Measurements from ENCODE around the gene C1orf122. TPM values are rescaled to one million over a fixed set of nuclear protein-coding genes. Genes with fewer than 3 reads are reported as not detected.

The C1orf122 gene
- polyA plus RNA-seq, 1 of the 3 experiments (the other 2 are of a cell fraction): 75.3 TPM

DNA sequence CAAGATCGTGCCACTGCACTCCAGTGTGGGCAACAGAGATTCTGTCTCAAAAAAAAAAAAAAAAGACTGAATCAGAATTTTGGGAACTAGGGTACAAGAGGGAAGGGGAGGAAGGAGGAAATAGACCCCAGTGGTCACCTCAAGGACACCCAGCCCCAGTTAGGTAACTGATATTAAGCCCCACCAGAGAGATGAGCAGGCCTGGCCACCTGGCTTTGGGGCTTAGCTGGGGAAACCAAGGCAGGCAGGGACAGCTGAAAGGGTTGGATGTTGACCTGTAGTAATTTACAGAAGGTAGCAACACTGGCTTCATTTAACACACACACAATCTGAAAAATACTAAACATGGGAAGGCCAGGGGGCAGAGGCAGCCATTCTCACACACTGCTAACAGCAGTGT is 5.2 kb upstream of the C1orf122 start:
- WGBS (ENCODE audit: low lambda C conversion rate): 95% methylated on average over 1 of the region's 1 CpG
- Histone ChIP-seq H3K79me2 (ENCODE audit: insufficient read depth) (peaks cover 23% of the 10 kb centered on the region), H3K9me3 (no peaks in the 10 kb centered on the region), H3K27me3 (ENCODE audit: insufficient read depth) (no peaks in the 10 kb centered on the region), H4K20me1 (ENCODE audit: insufficient read depth) (peaks cover 34% of the 10 kb centered on the region), H3K9me2 (no peaks in the 10 kb centered on the region), H2AFZ (ENCODE audit: low read depth) (no peak overlapping the region), H3K4me3 (ENCODE audit: low read depth in 2 of 2, low read length in 1 of 2) (no peak overlapping the region), H3F3A (replicated peaks; ENCODE audit: insufficient read depth) (peaks cover 20% of the 10 kb centered on the region), H3K4me2 (no peak overlapping the region), H3K36me3 (replicated peaks in 1 of 2; ENCODE audit: control insufficient read depth in 1 of 2, insufficient read depth in 2 of 2, low read length in 1 of 2) (peaks cover 46 to 51% of the 10 kb centered on the region in 2 experiments), H3K9ac (no peak overlapping the region), H3K27ac (ENCODE audit: low read depth in 2 of 2, low read length in 1 of 2) (no peak overlapping the region), H3K4me1 (ENCODE audit: control insufficient read depth in 1 of 2, insufficient read depth in 2 of 2, low read depth in 1 of 2, low read length in 1 of 2) (peaks cover 5 to 11% of the 10 kb centered on the region in 2 experiments)
- ChIA-PET POLR2A (no interaction called here), CTCF (no interaction called here)
- no peak for DNase-seq
- no peak for TF ChIP-seq EP300 (IDR thresholded peaks at IDR 0.05; ENCODE audit: borderline replicate concordance in 1 of 2, low read depth in 1 of 2, low read length in 1 of 2)
- TF ChIP-seq POLR2AphosphoS5 (IDR thresholded peaks at IDR 0.05; ENCODE audit: low read depth, low read length): no peak
- TF ChIP-seq, protein P1, sequence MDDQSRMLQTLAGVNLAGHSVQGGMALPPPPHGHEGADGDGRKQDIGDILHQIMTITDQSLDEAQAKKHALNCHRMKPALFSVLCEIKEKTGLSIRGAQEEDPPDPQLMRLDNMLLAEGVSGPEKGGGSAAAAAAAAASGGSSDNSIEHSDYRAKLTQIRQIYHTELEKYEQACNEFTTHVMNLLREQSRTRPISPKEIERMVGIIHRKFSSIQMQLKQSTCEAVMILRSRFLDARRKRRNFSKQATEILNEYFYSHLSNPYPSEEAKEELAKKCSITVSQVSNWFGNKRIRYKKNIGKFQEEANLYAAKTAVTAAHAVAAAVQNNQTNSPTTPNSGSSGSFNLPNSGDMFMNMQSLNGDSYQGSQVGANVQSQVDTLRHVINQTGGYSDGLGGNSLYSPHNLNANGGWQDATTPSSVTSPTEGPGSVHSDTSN (IDR thresholded peaks at IDR 0.05): no peak
- TF ChIP-seq ELF1 (IDR thresholded peaks at IDR 0.05): no peak
- no peak for TF ChIP-seq CHD2 (IDR thresholded peaks at IDR 0.05; ENCODE audit: low read length, partially characterized antibody)
- TF ChIP-seq GABPA (IDR thresholded peaks at IDR 0.05; ENCODE audit: low read depth): no peak
- TF ChIP-seq YY1 (IDR thresholded peaks at IDR 0.05; ENCODE audit: low read depth): no peak
- TF ChIP-seq, protein P2, sequence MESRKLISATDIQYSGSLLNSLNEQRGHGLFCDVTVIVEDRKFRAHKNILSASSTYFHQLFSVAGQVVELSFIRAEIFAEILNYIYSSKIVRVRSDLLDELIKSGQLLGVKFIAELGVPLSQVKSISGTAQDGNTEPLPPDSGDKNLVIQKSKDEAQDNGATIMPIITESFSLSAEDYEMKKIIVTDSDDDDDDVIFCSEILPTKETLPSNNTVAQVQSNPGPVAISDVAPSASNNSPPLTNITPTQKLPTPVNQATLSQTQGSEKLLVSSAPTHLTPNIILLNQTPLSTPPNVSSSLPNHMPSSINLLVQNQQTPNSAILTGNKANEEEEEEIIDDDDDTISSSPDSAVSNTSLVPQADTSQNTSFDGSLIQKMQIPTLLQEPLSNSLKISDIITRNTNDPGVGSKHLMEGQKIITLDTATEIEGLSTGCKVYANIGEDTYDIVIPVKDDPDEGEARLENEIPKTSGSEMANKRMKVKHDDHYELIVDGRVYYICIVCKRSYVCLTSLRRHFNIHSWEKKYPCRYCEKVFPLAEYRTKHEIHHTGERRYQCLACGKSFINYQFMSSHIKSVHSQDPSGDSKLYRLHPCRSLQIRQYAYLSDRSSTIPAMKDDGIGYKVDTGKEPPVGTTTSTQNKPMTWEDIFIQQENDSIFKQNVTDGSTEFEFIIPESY (IDR thresholded peaks at IDR 0.05; ENCODE audit: borderline replicate concordance, low read depth): no peak
- TF ChIP-seq TEAD4 (IDR thresholded peaks at IDR 0.05; ENCODE audit: borderline replicate concordance, insufficient read depth): no peak
- no peak for TF ChIP-seq RAD21 (IDR thresholded peaks at IDR 0.05; ENCODE audit: low read length)
- no peak for TF ChIP-seq JUND (IDR thresholded peaks at IDR 0.05)
- TF ChIP-seq, protein P3, sequence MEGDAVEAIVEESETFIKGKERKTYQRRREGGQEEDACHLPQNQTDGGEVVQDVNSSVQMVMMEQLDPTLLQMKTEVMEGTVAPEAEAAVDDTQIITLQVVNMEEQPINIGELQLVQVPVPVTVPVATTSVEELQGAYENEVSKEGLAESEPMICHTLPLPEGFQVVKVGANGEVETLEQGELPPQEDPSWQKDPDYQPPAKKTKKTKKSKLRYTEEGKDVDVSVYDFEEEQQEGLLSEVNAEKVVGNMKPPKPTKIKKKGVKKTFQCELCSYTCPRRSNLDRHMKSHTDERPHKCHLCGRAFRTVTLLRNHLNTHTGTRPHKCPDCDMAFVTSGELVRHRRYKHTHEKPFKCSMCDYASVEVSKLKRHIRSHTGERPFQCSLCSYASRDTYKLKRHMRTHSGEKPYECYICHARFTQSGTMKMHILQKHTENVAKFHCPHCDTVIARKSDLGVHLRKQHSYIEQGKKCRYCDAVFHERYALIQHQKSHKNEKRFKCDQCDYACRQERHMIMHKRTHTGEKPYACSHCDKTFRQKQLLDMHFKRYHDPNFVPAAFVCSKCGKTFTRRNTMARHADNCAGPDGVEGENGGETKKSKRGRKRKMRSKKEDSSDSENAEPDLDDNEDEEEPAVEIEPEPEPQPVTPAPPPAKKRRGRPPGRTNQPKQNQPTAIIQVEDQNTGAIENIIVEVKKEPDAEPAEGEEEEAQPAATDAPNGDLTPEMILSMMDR (IDR thresholded peaks at IDR 0.05): no peak
- TF ChIP-seq MEF2A (IDR thresholded peaks at IDR 0.05; ENCODE audit: borderline replicate concordance, low read depth): no peak

DNA sequence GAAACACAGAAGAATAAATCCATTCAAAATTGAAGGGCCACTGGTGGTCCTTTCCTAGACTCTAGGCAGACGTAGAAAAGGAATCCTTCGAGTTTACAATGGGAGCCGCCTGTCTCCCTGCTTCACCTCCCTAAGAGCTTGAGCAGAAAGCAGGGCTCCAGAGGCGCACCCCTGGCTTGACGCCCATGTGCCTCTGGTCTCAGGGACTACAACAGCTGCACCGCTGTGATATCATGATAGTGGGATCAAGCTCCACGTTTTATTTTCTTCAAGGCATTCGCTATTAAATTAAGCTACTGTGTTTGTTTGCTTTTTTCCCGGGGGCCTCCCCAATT is 403 bp upstream of the C1orf122 start:
- no peaks in the 10 kb centered on the region for H3K27me3 ChIP-seq (ENCODE audit: insufficient read depth)
- H3K4me1 ChIP-seq (ENCODE audit: control insufficient read depth in 1 of 2, insufficient read depth in 2 of 2, low read depth in 1 of 2, low read length in 1 of 2): peaks cover 15 to 29% of the 10 kb centered on the region in 2 experiments
- peaks cover 61 to 62% of the 10 kb centered on the region in 2 experiments for H3K36me3 ChIP-seq (replicated peaks in 1 of 2; ENCODE audit: control insufficient read depth in 1 of 2, insufficient read depth in 2 of 2, low read length in 1 of 2)
- peaks cover 35% of the 10 kb centered on the region for H4K20me1 ChIP-seq (ENCODE audit: insufficient read depth)
- WGBS (ENCODE audit: low lambda C conversion rate): 2% methylated on average over 7 of the region's 9 CpGs
- peak overlapping the region; percentile 99 for H3K4me2 ChIP-seq
- H3K9me3 ChIP-seq: no peaks in the 10 kb centered on the region
- no peak overlapping the region for H2AFZ ChIP-seq (ENCODE audit: low read depth)
- peak overlapping the region; percentile 89 for H3K9ac ChIP-seq
- H3K4me3 ChIP-seq (ENCODE audit: low read depth in 2 of 2, low read length in 1 of 2): peak overlapping the region; percentile 91
- peak overlapping the region; percentile 82 to 91 for H3K27ac ChIP-seq (ENCODE audit: low read depth in 2 of 2, low read length in 1 of 2)
- peaks cover 51% of the 10 kb centered on the region for H3K79me2 ChIP-seq (ENCODE audit: insufficient read depth)
- peak; percentile 48 for DNase-seq
- POLR2A ChIA-PET: interaction anchor here (1.3 to 3.5 kb wide), 4 partner anchors 9 to 52 kb away, joined by 6 to 29 read pairs (median 22); partner anchors contain the start of genes EPHA10, MANEAL and MTF1
- CTCF ChIA-PET: interaction anchor here (0.6 to 3.2 kb wide), 7 partner anchors 9 to 114 kb away, joined by 3 to 20 read pairs (median 3); partner anchors contain the start of gene MTF1
- peaks cover 35% of the 10 kb centered on the region for H3F3A ChIP-seq (replicated peaks; ENCODE audit: insufficient read depth)
- no peaks in the 10 kb centered on the region for H3K9me2 ChIP-seq
- no peak for TF ChIP-seq SIN3A (IDR thresholded peaks at IDR 0.05; ENCODE audit: borderline replicate concordance, low read depth, low read length)
- no peak for TF ChIP-seq SMC3 (IDR thresholded peaks at IDR 0.05; ENCODE audit: low read depth, low read length)
- TF ChIP-seq, protein P4, sequence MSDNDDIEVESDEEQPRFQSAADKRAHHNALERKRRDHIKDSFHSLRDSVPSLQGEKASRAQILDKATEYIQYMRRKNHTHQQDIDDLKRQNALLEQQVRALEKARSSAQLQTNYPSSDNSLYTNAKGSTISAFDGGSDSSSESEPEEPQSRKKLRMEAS (IDR thresholded peaks at IDR 0.05; ENCODE audit: low read depth): no peak
- TF ChIP-seq, protein P2 (IDR thresholded peaks at IDR 0.05; ENCODE audit: borderline replicate concordance, low read depth): no peak
- TF ChIP-seq FOXM1 (IDR thresholded peaks at IDR 0.05; ENCODE audit: low read depth): no peak
- no peak for TF ChIP-seq ELF1 (IDR thresholded peaks at IDR 0.05)
- no peak for TF ChIP-seq NRF1 (IDR thresholded peaks at IDR 0.05; ENCODE audit: low read depth, low read length)
- no peak for TF ChIP-seq FOSL2 (IDR thresholded peaks at IDR 0.05; ENCODE audit: borderline replicate concordance, low read depth)
- TF ChIP-seq GATA2 (CRISPR knock-in tag; IDR thresholded peaks at IDR 0.05): no peak
- TF ChIP-seq, protein P5, sequence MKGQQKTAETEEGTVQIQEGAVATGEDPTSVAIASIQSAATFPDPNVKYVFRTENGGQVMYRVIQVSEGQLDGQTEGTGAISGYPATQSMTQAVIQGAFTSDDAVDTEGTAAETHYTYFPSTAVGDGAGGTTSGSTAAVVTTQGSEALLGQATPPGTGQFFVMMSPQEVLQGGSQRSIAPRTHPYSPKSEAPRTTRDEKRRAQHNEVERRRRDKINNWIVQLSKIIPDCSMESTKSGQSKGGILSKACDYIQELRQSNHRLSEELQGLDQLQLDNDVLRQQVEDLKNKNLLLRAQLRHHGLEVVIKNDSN (IDR thresholded peaks at IDR 0.05; ENCODE audit: borderline replicate concordance, low read depth): no peak
